ENCODE measurements around the gene RPL12. TPM values are rescaled to one million over a fixed set of nuclear protein-coding genes. Genes with fewer than 3 reads are reported as not detected.

Gene RPL12
- total RNA-seq, 2 donors from 2014 or later: 806 to 1,256 TPM

DNA sequence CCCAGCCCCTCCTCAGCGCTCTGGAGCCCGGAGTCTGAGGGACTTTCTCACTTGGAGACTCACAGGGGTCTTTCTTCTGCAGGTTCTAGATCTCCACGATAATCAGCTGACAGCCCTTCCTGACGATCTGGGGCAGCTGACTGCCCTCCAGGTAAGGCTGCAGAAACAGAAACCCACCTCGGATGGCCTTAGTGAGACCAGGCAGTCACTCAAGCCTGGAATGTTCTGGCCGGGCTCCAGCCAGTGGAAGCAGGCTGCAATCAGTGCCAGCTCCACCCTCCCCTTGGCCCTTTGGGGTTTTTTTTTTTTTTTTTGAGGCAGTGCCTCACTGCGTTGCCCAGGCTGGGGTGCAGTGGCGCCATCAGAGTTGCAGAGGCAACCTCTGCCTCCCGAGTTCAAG, 7.7 kb upstream of the RPL12 start:
- ATAC-seq (ENCODE audit: insufficient number of reproducible peaks, low FRiP score, low read depth) (no peak), DNase-seq (ENCODE audit: low spot score) (no peak)
- Histone ChIP-seq H3K9me3 (no peaks in the 10 kb centered on the region), H3K27me3 (replicated peaks; ENCODE audit: insufficient read depth) (no peaks in the 10 kb centered on the region), H3K36me3 (peaks cover 56% of the 10 kb centered on the region), H3K4me1 (ENCODE audit: control insufficient read depth in 1 of 2, low read depth in 2 of 2) (peaks cover 0 to 6% of the 10 kb centered on the region in 2 donors), H3K4me3 (no peak overlapping the region), H3K27ac (no peak overlapping the region)
- TF ChIP-seq, protein P1, sequence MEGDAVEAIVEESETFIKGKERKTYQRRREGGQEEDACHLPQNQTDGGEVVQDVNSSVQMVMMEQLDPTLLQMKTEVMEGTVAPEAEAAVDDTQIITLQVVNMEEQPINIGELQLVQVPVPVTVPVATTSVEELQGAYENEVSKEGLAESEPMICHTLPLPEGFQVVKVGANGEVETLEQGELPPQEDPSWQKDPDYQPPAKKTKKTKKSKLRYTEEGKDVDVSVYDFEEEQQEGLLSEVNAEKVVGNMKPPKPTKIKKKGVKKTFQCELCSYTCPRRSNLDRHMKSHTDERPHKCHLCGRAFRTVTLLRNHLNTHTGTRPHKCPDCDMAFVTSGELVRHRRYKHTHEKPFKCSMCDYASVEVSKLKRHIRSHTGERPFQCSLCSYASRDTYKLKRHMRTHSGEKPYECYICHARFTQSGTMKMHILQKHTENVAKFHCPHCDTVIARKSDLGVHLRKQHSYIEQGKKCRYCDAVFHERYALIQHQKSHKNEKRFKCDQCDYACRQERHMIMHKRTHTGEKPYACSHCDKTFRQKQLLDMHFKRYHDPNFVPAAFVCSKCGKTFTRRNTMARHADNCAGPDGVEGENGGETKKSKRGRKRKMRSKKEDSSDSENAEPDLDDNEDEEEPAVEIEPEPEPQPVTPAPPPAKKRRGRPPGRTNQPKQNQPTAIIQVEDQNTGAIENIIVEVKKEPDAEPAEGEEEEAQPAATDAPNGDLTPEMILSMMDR (IDR thresholded peaks at IDR 0.05): no peak

DNA sequence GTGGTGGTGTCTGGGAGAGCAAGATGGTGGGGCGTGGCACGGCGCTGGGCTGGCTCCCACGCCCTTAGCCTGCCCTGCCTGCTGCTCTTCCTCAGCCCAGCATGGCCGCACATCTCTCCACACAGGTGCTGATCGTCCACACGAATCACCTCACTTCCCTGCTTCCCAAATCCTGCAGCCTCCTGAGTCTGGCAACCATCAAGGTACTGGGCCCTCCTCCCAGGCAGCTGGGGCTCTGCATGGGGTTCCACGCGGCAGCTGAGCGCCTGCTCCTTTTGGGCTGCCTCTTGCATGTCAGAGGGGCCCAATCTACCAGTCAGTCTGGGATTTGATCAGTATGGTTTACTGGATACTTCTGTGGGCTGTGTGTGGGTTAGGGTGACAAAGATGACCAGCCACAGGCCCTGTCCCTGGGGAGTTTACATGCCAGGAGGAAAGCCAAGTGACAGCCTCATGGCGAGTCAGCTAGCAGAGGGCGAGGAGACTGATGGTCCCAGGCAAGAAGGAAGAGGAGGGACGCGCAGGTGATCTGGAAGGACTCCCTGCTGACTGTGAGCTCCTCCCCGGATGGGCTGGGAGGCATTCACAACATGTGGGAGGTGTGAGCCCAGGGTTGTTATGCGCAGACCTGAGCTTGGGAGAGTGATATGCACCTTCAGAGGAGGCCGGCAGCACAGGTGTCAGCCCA, 6.1 kb upstream of the RPL12 start:
- TF ChIP-seq, protein P1 (IDR thresholded peaks at IDR 0.05): no peak
- DNase-seq (ENCODE audit: low spot score) (no peak), ATAC-seq (ENCODE audit: insufficient number of reproducible peaks, low FRiP score, low read depth) (no peak)
- Histone ChIP-seq H3K27me3 (replicated peaks; ENCODE audit: insufficient read depth) (no peaks in the 10 kb centered on the region), H3K4me3 (no peak overlapping the region), H3K4me1 (ENCODE audit: control insufficient read depth in 1 of 2, low read depth in 2 of 2) (peaks cover 8 to 14% of the 10 kb centered on the region in 2 donors), H3K27ac (no peak overlapping the region), H3K36me3 (peaks cover 49% of the 10 kb centered on the region), H3K9me3 (no peaks in the 10 kb centered on the region)

DNA sequence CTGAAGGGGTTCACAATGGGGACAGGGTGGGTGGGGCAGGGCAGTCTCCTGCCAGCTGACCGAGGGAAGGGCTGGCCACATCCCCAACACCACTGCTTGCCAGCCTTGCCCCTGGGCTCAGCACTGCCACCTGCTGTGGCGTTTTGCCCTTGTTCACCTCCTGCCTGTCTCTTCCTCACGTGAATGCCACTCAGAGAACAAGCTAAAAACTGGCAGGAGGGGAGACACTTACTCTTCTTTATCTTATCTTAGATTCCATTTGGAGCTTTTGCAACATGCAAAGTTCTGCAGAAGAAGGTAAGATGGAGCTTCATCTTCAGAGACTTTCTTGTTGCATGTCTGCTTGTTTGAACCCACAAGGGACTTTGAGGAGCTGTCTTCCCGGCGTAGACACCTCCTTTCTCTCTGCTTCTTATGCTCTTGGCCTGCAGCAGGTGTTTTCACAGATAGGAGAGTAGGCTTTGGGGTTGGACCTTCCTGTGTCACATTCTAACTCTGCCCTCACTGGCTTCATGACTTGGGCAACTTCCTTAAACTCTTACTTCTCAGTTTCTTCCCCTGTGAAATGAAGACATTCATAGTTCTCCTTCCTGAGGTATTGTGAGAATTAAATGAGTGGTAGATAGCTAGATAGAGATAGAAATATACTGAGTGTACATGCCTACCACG, 4.3 kb upstream of the RPL12 start:
- DNase-seq (ENCODE audit: low spot score): no peak
- Histone ChIP-seq H3K27ac (no peak overlapping the region), H3K27me3 (replicated peaks; ENCODE audit: insufficient read depth) (no peaks in the 10 kb centered on the region), H3K4me1 (ENCODE audit: control insufficient read depth in 1 of 2, low read depth in 2 of 2) (peaks cover 9 to 20% of the 10 kb centered on the region in 2 donors), H3K4me3 (no peak overlapping the region), H3K9me3 (no peaks in the 10 kb centered on the region), H3K36me3 (peaks cover 33% of the 10 kb centered on the region)
- TF ChIP-seq, protein P1 (IDR thresholded peaks at IDR 0.05): no peak
- ATAC-seq (ENCODE audit: insufficient number of reproducible peaks, low FRiP score, low read depth): no peak

DNA sequence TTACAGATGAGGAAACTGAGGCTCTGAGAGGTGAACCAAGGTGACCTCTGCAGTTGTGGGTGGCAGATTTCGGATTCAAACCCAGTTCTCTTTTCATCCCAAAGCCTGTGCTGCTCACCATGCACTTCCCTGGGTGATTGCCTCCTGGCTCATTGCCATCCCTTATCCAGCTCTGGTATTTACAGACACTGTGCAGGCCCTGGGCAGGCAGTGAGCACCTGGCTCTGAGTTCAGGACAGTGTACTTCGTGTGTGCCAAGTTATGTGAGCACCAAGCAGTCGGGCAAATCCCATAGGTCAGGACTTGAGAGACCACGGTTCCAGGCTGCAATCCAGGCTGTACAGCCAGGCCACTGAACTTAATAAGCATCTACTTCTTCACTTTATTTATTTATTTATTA, 1.5 kb upstream of the RPL12 start:
- no peaks in the 10 kb centered on the region for H3K9me3 ChIP-seq
- H3K4me1 ChIP-seq (ENCODE audit: control insufficient read depth in 1 of 2, low read depth in 2 of 2): peaks cover 14 to 35% of the 10 kb centered on the region in 2 donors
- ATAC-seq (ENCODE audit: insufficient number of reproducible peaks, low FRiP score, low read depth) (no peak), DNase-seq (ENCODE audit: low spot score) (no peak)
- TF ChIP-seq, protein P1 (IDR thresholded peaks at IDR 0.05): no peak
- peak overlapping the region in 1 of 2 donors; percentile 88 for H3K27ac ChIP-seq
- no peaks in the 10 kb centered on the region for H3K27me3 ChIP-seq (replicated peaks; ENCODE audit: insufficient read depth)
- peaks cover 23% of the 10 kb centered on the region for H3K36me3 ChIP-seq
- H3K4me3 ChIP-seq: peak overlapping the region; percentile 84

DNA sequence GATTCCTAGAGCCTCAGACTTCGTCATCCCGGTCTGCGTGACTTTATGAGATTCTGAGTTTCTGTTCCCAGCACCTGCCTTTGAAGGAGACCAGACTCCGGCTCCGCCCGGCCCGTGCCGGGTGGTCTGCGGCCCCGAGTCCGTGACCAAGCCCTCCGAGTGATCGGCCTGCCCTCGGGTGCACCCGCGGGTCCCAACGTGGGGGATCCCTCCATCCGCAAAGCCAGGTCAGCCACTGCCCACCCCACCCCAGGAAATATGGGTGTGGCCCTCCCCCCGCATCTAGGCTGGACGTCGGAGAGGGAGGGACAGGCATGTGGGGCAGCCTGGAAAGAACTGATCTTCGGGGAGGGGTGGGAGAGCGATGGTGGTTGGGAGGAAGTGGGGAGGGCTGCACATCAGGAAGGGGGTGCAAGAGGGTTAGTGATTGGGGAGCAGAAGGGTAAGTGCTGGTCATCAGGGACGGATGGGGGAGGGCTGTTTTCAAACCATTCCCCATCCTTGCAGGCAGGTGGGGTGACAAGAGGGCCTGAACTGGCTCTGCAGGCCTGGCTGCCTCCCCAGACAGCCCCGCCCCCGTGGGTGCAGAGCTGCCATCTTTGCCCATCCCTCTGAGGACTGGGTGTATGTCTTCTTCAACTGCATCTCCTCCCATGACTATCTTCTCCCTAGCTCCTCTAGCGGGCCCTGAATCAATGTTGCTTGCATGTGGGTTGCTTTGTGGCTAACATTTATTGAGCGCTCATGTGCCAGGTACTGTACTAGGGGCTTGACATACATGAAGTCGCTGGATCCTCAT, 851 bp upstream of the RPL12 start:
- Histone ChIP-seq H3K27me3 (replicated peaks; ENCODE audit: insufficient read depth) (no peaks in the 10 kb centered on the region), H3K4me3 (peak overlapping the region; percentile 84), H3K36me3 (peaks cover 21% of the 10 kb centered on the region), H3K4me1 (ENCODE audit: control insufficient read depth in 1 of 2, low read depth in 2 of 2) (peaks cover 14 to 35% of the 10 kb centered on the region in 2 donors), H3K9me3 (no peaks in the 10 kb centered on the region), H3K27ac (peak overlapping the region; percentile 85 to 88)
- ATAC-seq (ENCODE audit: insufficient number of reproducible peaks, low FRiP score, low read depth): no peak
- DNase-seq (ENCODE audit: low spot score): no peak
- TF ChIP-seq, protein P1 (IDR thresholded peaks at IDR 0.05): no peak
